ENCODE measurements around the gene KRT13.

KRT13 gene

DNA sequence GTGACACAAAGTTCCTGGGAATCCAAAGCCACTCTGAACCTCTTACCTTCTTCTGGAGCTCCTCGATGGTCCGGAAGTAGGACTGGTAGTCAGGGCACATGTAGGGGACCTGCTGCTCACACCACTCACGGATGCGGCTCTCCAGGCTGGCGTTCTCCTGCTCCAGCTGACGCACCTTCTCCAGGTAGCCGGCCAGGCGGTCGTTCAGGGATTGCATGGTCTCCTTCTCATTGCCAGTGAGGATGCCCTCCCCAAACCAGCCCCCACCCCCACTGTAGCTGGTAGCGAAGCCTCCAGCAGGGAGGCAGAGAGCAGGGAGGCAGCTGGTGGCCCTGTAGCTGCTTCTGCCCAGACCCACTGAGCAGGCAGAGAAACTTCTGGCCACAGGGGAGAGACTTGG, 24.8 kb downstream of the KRT13 start:
- no peak for DNase-seq (ENCODE audit: low read depth in 2 of 2)
- TF ChIP-seq, protein P1, sequence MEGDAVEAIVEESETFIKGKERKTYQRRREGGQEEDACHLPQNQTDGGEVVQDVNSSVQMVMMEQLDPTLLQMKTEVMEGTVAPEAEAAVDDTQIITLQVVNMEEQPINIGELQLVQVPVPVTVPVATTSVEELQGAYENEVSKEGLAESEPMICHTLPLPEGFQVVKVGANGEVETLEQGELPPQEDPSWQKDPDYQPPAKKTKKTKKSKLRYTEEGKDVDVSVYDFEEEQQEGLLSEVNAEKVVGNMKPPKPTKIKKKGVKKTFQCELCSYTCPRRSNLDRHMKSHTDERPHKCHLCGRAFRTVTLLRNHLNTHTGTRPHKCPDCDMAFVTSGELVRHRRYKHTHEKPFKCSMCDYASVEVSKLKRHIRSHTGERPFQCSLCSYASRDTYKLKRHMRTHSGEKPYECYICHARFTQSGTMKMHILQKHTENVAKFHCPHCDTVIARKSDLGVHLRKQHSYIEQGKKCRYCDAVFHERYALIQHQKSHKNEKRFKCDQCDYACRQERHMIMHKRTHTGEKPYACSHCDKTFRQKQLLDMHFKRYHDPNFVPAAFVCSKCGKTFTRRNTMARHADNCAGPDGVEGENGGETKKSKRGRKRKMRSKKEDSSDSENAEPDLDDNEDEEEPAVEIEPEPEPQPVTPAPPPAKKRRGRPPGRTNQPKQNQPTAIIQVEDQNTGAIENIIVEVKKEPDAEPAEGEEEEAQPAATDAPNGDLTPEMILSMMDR (IDR thresholded peaks at IDR 0.05; ENCODE audit: low read depth, low read length), result no peak
- no peak overlapping the region for H3K4me3 ChIP-seq (replicated peaks in 1 of 2; ENCODE audit: low read depth in 2 of 2, low read length in 2 of 2)

DNA sequence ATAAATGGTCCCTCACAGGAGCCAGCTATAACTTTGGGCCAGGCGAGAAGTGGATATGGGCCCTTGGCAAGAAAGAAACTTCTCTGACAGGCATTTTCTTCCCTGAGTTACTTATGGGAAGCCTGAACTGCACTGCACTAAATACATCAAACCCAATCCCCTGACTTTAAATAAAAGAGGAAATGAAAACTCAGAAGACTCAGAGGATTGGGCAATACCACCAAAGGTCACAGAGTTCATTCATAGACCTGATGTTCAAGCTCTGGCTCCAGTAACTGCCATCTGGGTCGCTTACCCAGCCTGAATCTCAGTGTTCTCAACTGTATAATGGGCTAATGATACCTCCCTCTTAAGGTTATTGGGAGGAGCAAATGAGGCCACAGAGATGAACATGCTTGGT, 25.3 kb downstream of the KRT13 start:
- no peak for DNase-seq (ENCODE audit: low read depth in 2 of 2)
- TF ChIP-seq, protein P1 (IDR thresholded peaks at IDR 0.05; ENCODE audit: low read depth, low read length), result no peak
- H3K4me3 ChIP-seq (replicated peaks in 1 of 2; ENCODE audit: low read depth in 2 of 2, low read length in 2 of 2), result no peak overlapping the region

DNA sequence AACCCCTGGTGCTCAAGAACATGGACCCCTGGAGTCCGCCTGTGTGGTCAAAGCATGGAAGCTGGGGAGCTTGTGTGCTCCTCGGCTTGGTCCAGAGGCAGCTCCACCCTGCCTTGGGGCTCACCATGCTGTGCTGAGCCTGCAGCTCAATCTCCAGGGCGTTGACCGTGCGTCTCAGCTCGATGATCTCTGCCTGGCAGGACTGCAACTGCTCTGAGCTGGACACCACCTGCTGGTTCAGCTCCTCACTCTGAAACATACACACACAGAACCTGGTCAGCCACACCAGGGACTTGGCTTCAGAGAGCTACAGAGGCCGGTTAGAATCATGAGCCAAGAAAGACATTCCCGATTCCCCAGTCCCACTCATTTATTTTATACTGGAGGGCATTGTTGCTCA, 27.2 kb downstream of the KRT13 start:
- no peak overlapping the region for H3K4me3 ChIP-seq (replicated peaks in 1 of 2; ENCODE audit: low read depth in 2 of 2, low read length in 2 of 2)
- TF ChIP-seq, protein P1 (IDR thresholded peaks at IDR 0.05; ENCODE audit: low read depth, low read length), result no peak
- DNase-seq (ENCODE audit: low read depth in 2 of 2), result no peak

DNA sequence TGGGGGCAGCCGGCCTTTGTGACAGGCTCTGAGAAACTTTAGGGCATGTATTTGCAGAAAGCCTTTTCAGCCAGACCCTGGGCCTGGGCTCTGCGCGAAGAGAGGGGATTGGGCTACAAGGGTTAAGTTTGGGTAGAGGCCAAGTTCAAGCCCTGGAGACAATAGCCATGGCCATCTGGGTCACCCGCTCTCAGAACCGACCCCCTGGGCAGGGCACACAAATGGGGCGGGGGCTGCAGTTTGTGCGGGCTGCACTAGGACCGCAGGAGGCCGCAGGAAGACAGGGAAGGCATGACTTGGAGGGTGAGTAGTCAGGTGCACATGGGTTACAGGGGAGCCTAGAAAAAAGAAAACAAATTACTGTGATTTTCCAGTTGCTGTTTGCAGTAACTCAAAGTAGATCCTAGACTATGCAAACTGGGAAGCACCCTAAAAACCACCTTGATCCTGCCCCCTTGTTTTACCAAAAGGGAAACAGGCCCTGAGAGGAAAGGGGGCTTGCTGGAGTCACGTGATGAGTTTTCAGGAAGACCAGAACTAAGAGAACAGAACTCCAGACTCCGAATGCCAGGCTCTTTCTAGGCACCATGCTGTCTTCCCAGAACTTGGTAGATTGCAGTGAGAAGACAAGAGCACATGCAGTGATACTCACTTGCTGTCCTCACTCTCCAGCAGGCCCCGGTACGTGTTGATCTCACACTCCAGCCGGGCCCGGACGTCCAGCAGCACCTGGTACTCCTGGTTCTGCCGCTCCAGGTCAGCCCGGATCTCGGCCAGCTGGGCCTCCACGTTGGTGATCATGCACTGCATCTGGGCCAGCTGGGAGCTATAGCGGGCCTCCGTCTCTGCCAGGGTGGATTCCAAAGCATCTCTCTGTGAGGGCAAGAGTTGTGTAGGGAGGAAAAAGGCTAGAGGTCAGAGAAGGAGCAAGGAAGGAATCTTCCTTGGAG, 28.3 kb downstream of the KRT13 start:
- DNase-seq (ENCODE audit: low read depth in 2 of 2), result no peak
- TF ChIP-seq, protein P1 (IDR thresholded peaks at IDR 0.05; ENCODE audit: low read depth, low read length), result no peak
- H3K4me3 ChIP-seq (replicated peaks in 1 of 2; ENCODE audit: low read depth in 2 of 2, low read length in 2 of 2), result no peak overlapping the region

DNA sequence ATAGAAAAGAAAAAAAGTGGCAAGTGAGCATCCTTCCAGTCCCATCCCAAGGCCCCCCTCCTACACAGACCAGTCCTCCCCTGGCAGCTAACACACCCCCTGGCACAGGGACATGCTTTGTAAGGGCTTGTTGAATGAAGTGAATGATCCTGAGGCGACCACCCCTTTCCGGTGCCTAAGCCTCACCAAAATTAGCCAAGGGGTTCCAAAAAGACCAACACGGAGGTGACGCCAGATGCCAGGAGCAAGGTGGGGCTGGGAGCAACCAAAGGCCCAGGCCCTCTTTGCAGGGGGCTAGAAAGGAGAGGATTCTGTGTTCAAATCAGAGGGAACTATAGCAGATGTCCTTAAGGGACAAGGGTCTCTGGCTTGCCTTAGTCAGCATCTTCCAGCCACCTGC, 30.0 kb downstream of the KRT13 start:
- no peak overlapping the region for H3K4me3 ChIP-seq (replicated peaks in 1 of 2; ENCODE audit: low read depth in 2 of 2, low read length in 2 of 2)

DNA sequence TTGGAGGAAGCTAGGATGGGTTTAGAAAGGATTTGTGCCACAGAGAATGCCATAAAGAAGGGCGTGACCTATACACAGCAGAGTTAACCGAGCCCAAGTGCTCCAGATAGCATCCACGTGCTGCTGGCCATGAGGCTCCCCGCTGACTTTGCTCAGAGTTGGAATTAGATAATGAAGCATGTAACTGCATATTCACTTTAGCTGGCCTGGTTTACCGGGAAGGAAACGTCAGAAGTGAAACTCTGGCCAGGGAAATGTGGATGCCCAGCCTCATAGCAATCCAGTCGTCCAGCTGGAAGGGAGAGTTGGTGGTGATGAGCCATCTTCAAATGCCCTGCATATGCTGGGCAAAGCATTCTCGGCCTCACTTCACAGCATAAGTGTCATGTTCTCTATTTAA, 30.5 kb downstream of the KRT13 start:
- TF ChIP-seq, protein P1 (IDR thresholded peaks at IDR 0.05; ENCODE audit: low read depth, low read length), result no peak
- peak in 1 of 2 donors; percentile 16 for DNase-seq (ENCODE audit: low read depth in 2 of 2)
- no peak overlapping the region for H3K4me3 ChIP-seq (replicated peaks in 1 of 2; ENCODE audit: low read depth in 2 of 2, low read length in 2 of 2)

More for the DNA sequence above, 30.0 kb downstream of the KRT13 start:
- no peak for DNase-seq (ENCODE audit: low read depth in 2 of 2)
- TF ChIP-seq, protein P1 (IDR thresholded peaks at IDR 0.05; ENCODE audit: low read depth, low read length), result no peak
